Measurements from ENCODE around the gene HES5. TPM values are rescaled to one million over a fixed set of nuclear protein-coding genes. Genes with fewer than 3 reads are reported as not detected.
A peak's percentile ranks its signal among the peaks of the same experiment; 100 is the strongest.

Gene HES5
- polyA plus RNA-seq, 1 donor from 2014 or later = 0.81 TPM

DNA sequence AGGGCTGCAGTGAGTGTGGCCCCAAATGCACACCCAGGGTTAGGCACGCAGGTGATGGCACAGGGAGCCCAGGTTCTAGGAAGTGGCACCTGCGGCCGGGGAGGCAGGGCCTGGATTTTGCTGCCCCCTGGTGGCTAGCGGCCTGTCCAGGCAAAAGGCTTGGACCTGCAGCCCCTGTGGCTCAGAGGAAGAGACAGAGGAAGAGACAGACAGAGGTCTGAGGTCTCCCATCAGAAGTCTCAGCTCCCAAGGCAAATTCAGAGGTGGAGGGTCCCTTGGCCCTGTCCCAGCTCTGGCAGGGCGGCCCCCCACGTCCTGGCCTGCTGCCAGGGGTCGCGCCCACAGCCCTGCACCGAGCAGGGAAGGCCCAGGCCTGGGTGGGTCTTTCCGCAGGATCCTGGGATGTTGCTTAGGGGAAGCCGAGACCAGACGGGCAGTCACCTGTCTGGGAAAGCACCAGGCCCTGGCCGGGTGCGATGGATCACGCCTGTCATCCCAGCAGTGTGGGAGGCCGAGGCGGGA lies 18.1 kb upstream of the HES5 start:
- Histone ChIP-seq H3K27ac (ENCODE audit: low read length) (no peak overlapping the region), H3K9me2 (ENCODE audit: insufficient read depth, low read length) (no peaks in the 10 kb centered on the region), H3K9ac (ENCODE audit: low read length) (no peak overlapping the region), H3F3A (ENCODE audit: insufficient read depth, low read length, poor library complexity, severe bottlenecking) (peaks cover 2% of the 10 kb centered on the region), H3K4me3 (ENCODE audit: low read length) (no peak overlapping the region), H3K79me2 (replicated peaks; ENCODE audit: insufficient read depth, low read length) (no peaks in the 10 kb centered on the region), H4K20me1 (ENCODE audit: insufficient read depth) (no peaks in the 10 kb centered on the region), H3K9me3 (ENCODE audit: low read length) (no peaks in the 10 kb centered on the region), H3K27me3 (ENCODE audit: insufficient read depth, low read depth, low read length) (no peaks in the 10 kb centered on the region), H2AFZ (ENCODE audit: low read depth, low read length) (no peak overlapping the region), H3K4me2 (ENCODE audit: low read length) (no peak overlapping the region), H3K36me3 (ENCODE audit: insufficient read depth, low read length) (no peaks in the 10 kb centered on the region)
- peak; percentile 94 for TF ChIP-seq SMC3 (conservative IDR thresholded peaks at IDR 0.05; ENCODE audit: poor library complexity)
- TF ChIP-seq POLR2AphosphoS5 (IDR thresholded peaks at IDR 0.05) = no peak
- no peak for TF ChIP-seq MXI1 (conservative IDR thresholded peaks at IDR 0.05; ENCODE audit: poor library complexity, severe bottlenecking)
- TF ChIP-seq RAD21 (conservative IDR thresholded peaks at IDR 0.05) = peak; percentile 90
- TF ChIP-seq EP300 (conservative IDR thresholded peaks at IDR 0.05; ENCODE audit: poor library complexity, severe bottlenecking) = no peak
- TF ChIP-seq, protein P1, sequence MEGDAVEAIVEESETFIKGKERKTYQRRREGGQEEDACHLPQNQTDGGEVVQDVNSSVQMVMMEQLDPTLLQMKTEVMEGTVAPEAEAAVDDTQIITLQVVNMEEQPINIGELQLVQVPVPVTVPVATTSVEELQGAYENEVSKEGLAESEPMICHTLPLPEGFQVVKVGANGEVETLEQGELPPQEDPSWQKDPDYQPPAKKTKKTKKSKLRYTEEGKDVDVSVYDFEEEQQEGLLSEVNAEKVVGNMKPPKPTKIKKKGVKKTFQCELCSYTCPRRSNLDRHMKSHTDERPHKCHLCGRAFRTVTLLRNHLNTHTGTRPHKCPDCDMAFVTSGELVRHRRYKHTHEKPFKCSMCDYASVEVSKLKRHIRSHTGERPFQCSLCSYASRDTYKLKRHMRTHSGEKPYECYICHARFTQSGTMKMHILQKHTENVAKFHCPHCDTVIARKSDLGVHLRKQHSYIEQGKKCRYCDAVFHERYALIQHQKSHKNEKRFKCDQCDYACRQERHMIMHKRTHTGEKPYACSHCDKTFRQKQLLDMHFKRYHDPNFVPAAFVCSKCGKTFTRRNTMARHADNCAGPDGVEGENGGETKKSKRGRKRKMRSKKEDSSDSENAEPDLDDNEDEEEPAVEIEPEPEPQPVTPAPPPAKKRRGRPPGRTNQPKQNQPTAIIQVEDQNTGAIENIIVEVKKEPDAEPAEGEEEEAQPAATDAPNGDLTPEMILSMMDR (IDR thresholded peaks at IDR 0.05; ENCODE audit: poor library complexity, severe bottlenecking) = peak; percentile 88
- TF ChIP-seq EZH2 (IDR thresholded peaks at IDR 0.05; ENCODE audit: borderline replicate concordance, insufficient read depth, low read length, poor library complexity, severe bottlenecking) = no peak
- TF ChIP-seq, protein P2, sequence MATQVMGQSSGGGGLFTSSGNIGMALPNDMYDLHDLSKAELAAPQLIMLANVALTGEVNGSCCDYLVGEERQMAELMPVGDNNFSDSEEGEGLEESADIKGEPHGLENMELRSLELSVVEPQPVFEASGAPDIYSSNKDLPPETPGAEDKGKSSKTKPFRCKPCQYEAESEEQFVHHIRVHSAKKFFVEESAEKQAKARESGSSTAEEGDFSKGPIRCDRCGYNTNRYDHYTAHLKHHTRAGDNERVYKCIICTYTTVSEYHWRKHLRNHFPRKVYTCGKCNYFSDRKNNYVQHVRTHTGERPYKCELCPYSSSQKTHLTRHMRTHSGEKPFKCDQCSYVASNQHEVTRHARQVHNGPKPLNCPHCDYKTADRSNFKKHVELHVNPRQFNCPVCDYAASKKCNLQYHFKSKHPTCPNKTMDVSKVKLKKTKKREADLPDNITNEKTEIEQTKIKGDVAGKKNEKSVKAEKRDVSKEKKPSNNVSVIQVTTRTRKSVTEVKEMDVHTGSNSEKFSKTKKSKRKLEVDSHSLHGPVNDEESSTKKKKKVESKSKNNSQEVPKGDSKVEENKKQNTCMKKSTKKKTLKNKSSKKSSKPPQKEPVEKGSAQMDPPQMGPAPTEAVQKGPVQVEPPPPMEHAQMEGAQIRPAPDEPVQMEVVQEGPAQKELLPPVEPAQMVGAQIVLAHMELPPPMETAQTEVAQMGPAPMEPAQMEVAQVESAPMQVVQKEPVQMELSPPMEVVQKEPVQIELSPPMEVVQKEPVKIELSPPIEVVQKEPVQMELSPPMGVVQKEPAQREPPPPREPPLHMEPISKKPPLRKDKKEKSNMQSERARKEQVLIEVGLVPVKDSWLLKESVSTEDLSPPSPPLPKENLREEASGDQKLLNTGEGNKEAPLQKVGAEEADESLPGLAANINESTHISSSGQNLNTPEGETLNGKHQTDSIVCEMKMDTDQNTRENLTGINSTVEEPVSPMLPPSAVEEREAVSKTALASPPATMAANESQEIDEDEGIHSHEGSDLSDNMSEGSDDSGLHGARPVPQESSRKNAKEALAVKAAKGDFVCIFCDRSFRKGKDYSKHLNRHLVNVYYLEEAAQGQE (IDR thresholded peaks at IDR 0.05; ENCODE audit: borderline replicate concordance) = no peak
- TF ChIP-seq TAF1 (IDR thresholded peaks at IDR 0.05; ENCODE audit: low read depth) = no peak

DNA sequence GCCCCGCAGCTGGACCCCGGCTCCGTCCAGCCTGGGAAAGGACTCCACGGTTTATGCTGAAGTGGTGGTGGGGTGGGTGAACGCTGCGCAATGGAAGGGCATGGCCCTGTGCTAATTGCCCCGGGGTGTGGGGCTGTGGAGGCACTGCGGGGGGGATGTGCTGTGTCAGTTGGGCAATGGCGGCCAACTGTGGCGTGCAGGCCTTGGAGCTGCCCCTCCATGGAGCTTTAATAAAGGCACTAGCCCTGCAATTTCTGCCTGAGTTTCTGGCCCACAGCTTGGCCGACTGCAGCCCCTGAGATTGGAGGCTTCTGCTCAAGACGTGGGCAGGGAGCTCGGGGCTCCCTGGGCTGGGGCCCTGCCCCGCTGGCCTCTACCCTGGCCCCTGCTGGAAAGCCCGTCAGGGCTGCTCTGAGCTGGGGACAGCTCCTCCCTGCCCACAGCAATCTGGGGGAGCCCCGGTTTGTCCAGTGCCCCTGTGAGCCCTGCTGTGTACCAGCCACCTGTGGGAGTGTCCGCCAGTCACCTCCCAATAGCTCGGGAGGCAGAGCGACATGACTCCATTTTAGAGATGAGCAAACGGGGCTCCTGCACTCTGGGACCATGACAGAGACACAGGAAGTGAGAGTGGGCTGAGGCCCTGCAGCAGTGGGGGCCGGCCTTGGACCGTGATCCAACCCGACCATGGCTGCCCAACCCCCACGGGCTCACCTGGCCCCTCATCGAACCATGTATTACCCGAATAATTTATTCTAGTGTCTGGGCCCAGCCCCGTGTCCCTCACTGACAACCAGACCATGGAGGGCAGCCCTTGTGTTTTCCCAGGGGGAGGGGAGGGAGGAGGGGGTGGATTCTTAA lies 17.4 kb upstream of the HES5 start:
- Histone ChIP-seq H3K27ac (ENCODE audit: low read length) (no peak overlapping the region), H3K9me2 (ENCODE audit: insufficient read depth, low read length) (no peaks in the 10 kb centered on the region), H3K9me3 (ENCODE audit: low read length) (no peaks in the 10 kb centered on the region), H3K4me3 (ENCODE audit: low read length) (no peak overlapping the region), H3K36me3 (ENCODE audit: insufficient read depth, low read length) (no peaks in the 10 kb centered on the region), H3K4me2 (ENCODE audit: low read length) (no peak overlapping the region), H3F3A (ENCODE audit: insufficient read depth, low read length, poor library complexity, severe bottlenecking) (peaks cover 2% of the 10 kb centered on the region), H4K20me1 (ENCODE audit: insufficient read depth) (no peaks in the 10 kb centered on the region), H3K27me3 (ENCODE audit: insufficient read depth, low read depth, low read length) (no peaks in the 10 kb centered on the region), H3K9ac (ENCODE audit: low read length) (peak overlapping the region; percentile 5), H3K79me2 (replicated peaks; ENCODE audit: insufficient read depth, low read length) (no peaks in the 10 kb centered on the region), H2AFZ (ENCODE audit: low read depth, low read length) (no peak overlapping the region)
- no peak for TF ChIP-seq MXI1 (conservative IDR thresholded peaks at IDR 0.05; ENCODE audit: poor library complexity, severe bottlenecking)
- no peak for TF ChIP-seq TAF1 (IDR thresholded peaks at IDR 0.05; ENCODE audit: low read depth)
- TF ChIP-seq POLR2AphosphoS5 (IDR thresholded peaks at IDR 0.05) = no peak
- no peak for TF ChIP-seq EP300 (conservative IDR thresholded peaks at IDR 0.05; ENCODE audit: poor library complexity, severe bottlenecking)
- no peak for TF ChIP-seq RAD21 (conservative IDR thresholded peaks at IDR 0.05)
- TF ChIP-seq, protein P1 (IDR thresholded peaks at IDR 0.05; ENCODE audit: poor library complexity, severe bottlenecking) = no peak
- TF ChIP-seq SMC3 (conservative IDR thresholded peaks at IDR 0.05; ENCODE audit: poor library complexity) = no peak
- TF ChIP-seq, protein P2 (IDR thresholded peaks at IDR 0.05; ENCODE audit: borderline replicate concordance) = no peak
- TF ChIP-seq EZH2 (IDR thresholded peaks at IDR 0.05; ENCODE audit: borderline replicate concordance, insufficient read depth, low read length, poor library complexity, severe bottlenecking) = no peak
